Central memory CD4-positive, alpha-beta T cell (primary cell): ENCODE measurements around the gene HECTD1.
"Not testable (repeated sequence)": the region's sequence is repeated elsewhere in the genome, so short reads cannot be mapped to it uniquely, and the experiment has no call there.

Source experiments
- DNase-seq: peaks from one replicate; pipeline ENCODE4 v3.0.0; 2022

The HECTD1 gene

DNA sequence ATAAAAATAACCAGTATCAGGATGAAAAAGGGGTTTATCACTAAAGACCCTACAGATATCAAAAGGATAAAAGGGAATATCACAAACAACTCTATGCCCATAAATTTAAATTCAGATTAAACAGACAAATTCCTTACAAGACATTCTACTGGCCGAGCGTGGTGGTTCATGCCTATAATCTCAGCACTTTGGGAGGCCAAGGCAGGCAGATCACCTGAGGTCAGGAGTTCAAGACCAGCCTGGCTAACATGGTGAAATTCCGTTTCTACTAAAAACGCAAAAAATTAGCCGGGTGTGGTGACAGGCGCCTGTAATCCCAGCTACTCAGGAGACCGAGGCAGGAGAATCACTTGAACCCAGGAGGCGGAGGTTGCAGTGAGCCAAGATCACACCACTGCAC lies 15.0 kb downstream of the HECTD1 start:
- DNase-seq, result not testable (repeated sequence)

DNA sequence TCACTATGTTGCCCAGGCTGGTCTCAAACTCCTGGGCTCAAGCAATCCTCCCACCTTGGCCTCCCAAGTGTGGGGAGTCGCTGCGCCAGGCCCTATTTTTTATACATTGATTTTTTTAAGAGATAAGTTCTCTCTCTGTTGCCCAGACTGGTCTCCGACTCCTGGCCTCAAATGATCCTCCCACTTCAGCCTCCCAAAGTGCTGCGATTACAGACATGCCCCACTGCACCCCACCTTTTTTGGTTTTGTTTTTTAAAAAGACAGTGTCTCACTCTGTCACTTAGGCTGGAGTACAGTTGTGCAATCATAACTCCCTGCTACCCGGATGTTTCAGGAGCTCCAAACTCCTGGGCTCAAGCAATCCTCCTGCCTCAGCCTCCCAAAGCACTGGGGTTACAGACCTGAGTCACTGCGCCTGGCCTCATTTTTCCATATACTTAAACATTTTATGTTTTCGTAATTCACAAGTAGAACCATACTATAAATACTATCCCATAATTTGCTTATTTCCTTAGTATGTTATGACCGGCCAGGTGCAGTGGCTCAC lies 16.8 kb downstream of the HECTD1 start:
- DNase-seq, result no peak

DNA sequence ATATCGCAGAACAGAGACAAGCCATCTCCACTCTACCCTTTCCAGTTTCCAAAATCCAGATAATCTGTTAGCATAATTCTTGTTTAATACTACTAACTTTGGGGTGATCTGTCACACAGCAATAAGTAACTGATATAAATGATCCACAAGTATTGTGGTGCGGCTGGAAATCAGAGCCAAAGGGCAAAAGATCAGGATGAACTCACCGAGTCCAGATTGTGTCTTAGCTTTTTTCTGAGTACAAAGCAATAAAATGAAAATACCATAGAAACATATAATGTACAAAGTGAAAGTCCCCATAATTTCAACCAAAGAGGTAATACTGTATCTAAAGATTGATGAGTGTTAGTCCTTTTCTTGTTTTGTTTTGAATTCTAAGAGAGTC lies 17.4 kb downstream of the HECTD1 start:
- no peak for DNase-seq

DNA sequence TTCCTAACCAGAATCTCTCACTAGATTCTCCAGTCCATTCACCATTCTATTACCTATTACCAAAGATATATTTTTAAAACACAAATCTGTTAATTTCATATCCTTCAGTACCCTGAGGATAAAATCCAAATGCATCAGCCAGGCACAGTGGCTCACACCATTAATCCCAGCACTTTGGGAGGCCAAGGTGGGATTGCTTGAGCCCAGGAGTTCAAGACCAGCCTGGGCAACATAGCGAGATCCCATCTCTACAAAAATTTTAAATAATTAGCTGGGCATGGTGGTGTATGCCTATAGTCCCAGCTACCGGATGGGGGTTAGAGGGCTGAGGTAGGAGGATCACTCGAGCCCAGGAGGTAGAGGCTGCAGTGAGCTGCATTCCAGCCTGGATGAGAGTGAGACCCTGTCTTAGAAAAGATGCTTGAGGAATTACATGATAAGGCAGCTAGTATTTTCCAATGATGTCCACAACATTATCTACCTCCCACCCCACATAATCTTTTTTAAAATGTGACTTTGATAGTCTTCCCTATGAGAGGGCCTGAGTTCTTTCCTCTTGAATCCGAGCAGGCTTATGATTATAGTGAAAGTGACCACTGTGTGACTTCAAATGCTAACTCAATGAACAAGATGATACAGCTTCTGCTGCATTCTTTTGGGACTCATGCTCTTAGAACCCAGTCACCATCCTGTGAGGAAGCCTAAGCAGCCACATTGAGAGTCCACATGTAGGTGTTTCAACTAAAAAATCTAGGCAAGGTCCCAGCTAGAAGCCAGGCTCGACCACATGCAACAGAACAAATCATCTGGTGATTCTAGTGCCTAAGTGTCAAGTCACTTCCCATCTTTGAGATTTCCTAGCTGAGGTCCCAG lies 18.0 kb downstream of the HECTD1 start:
- DNase-seq, result no peak

DNA sequence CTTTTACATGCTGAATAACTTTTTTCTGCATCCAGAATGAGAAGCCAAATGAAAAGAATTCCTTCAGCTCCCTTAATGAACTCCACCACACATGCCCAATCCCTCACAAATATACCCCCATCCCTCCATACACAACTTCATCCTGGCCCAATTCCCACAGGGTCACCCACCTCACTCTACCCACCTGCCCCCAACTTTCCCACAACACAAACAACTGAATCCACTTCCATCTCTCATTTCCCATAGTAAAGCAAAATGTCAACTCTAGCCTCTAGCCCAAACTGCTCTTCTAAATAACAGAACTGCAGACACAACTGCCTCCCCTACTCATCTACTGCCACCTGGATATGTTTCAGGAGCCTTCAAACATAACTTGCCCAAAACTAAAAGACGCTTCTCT lies 18.8 kb downstream of the HECTD1 start:
- DNase-seq, result no peak

DNA sequence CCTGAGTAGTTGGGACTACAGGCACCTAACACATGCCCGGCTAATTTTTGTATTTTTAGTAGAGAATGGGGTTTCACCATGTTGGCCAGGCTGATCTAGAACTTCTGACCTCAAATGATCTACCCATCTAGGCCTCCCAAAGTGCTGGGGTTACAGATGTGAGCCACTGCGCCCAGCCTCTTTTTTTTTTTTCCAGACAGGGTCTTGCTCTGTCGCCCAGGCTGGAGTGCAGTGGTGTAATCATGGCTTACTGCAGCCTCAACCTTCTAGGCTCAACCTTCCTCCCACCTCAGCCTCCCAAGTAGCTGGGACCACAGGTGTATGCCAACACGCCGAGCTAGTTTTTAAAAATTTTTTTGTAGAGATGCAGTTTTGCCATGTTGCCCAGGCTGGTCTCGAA lies 25.6 kb downstream of the HECTD1 start:
- not testable (repeated sequence) for DNase-seq

DNA sequence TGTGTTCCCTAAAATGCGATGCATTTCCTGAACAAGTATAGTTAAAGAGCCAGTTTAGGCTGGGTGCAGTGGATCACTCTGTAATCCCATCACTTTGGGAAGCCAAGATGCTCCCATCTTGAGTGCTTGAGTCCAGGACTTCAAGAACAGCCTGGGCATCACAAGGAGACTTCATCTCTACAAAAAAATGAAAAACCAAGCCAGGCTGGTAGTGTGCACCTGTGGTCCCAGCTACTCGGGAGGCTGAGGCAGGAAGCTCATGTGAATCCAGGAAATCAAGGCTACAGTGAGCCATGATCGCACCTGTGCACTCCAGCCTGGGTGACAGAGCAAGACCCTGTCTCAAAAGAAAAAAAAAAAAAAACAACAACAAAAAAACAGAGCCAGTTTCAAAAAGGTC lies 26.3 kb downstream of the HECTD1 start:
- DNase-seq, result no peak

DNA sequence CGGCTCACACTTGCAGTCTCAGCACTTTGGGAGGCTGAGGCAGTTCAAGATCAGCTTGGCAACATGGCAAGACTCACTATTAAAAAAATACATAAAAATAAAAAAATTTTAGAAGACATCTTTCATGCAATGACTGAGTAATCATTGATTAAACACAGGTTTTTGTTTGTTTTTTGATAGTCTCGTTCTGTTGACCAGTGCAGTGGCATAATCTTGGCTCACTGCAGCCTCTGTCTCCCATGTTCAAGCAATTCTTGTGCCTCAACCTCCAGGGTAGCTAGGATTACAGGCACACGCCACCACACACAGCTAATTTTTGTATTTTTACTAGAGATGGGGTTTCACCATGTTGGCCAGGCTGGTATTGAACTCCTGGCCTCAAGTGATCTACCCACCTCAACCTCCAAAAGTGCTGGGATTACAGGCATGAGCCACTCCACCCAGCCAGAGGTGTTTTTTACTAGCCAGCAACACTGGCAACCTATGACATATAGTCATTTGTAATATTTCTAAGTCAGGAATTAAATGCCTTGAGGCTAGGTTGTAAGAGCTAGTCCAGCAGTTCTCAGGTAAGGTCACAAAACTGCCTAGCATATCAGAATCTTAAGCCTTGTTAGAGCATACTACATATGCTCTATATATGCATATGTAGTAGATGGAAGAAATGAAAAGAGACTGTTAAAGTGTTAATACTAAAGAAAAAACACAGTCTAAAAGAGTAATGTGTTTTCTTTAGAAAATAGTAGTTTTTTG lies 27.1 kb downstream of the HECTD1 start:
- DNase-seq, result no peak

DNA sequence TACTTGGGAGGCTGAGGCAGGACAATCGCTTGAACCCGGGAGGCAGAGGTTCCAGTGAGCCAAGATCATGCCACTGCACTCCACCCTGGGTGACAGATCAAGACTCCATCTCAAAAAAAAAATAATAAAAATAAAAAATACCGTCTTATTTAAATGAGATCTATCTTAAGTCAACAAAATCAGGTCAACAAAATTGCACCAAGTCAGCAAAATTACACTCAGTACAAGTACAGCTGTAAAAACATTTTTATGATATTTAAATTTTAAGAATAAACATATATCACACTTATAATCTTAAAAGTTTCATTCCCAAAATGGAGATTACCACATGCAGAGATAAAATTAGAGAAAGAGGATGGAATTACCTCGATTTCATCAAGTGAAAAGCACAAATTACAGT lies 33.2 kb downstream of the HECTD1 start:
- no peak for DNase-seq

DNA sequence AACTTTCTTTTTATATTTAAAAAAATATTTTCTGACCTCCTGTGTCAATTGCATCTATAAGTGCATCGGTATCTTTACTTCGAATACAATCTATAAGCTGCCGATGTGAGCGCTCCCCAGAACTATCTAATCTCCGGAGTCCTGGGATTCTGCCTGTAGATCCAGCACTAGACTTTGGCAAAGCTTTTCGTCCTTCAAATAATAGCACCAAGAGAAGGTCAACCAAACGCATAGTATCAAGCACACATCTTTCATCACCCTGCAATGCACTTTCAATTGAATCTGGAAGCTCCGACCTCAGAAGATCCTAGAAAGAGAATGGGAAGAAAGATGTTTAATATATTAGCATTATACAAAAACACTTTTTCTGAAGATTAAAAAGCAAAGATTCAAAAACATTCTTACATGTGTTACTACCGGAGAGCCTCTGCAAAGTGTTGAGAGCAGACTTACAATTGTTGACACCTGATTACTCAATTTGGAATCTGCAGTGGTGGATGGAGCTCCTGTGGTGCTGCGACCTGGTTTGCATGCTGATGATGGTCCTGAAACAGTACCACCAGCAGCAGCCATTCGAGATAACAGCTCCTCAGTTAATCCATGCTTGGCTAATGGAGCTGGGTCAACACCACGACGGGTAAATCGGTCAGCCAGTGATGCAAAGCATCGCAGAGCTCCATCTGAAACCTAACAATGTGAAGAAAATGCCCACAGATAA lies 34.3 kb downstream of the HECTD1 start:
- no peak for DNase-seq

DNA sequence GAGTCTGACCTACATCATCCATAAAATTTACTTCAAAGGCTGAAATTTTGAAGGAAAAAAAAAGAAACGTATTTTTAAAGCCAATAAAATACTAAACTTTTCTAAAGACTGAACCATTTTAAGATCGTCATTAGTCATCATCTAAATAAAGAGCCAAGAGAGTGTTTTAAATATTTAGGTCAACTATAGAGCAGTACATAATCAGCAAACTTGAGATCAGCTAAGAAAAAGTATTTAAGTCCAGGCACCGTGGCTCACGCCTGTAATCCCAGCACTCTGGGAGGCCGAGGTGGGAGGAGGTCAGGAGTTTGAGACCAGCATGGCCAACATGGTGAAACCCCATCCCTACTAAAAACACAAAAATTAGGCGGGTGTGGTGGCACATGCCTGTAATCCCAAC lies 35.5 kb downstream of the HECTD1 start:
- DNase-seq, result no peak

DNA sequence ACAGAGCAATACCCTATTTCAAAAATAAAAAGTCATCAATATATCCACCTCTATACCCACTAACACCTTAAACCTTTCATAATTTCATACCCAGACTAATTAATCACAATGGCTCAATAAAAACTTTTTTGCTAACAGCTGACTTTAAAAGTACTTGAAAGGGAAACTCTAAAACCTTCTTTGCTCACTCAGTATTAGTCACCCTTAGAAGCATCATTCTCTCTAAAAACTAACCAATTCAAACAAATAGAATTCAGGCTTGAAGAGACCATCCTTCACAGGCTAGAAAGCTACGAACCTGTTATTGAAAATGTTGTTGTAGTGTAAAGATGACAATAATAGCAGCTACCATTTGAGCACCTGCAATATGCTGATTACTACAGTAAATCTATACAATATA lies 37.2 kb downstream of the HECTD1 start:
- DNase-seq, result no peak

DNA sequence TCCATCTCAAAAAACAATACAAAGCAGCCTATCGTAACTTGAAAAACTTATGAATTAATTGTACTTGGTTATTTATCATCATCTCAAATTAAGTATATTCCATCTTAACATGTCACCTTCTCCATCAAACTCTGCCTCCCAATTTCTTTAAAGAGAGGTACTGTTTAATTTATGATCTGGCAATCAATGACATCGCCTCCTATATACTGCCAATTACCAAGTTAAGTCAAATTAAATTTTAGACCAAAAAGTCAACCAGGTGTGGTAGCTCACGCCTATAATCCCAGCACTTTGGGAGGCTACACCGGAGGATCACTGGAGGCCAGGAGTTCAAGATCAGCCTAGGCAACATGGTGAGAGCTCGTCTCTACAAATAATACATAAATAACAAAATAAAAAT lies 37.7 kb downstream of the HECTD1 start:
- DNase-seq, result no peak

DNA sequence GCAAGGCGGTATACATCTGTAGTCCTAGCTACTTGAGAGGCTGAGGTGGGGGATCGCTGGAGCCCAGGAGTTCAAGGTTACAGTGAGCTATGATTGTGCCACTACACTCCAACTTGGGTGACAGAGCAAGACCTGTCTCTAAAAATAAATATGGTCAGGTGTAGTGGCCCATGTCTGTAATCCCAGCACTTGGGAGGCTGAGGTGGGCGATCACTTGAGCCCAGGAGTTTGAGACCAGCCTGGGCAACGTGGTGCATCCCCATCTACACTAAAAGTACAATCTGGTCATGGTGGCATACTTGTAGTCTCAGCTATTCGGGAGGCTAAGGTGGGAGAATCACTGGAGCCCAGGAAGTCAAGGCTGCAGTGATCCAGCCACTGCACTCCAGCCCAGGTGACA lies 40.6 kb downstream of the HECTD1 start:
- no peak for DNase-seq

DNA sequence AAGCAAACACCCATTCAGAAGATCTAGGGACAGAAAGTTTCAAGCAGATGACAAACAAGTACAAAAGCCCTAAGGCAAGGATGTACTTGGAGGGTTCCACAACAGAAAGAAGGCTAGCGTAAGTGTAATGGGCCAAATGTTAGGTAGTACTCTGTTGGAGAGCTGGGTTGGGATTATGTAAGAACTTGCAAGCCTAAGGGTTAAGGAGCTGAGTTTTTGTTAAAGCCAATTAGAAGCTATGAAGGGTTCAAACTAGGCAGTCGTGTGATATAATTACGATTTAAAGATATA lies 41.4 kb downstream of the HECTD1 start:
- no peak for DNase-seq

DNA sequence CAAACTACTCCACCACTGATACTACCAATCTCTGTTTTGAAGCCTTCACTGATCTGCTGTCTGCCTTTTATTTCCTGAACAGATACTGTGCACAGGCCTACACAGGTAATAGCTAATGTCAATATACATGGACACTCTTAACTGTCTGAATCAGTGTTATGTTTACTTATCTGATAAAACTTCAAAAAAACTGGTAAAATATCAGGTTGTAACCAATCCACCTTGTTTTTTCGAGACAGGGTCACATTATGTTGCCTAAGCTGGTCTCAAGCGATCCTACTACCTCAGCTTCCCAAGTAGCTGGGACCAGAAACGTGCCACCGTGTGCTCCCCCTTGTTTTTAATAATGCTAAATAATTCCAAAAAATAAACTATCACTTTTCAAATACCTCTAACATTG lies 43.5 kb downstream of the HECTD1 start:
- DNase-seq, result no peak

DNA sequence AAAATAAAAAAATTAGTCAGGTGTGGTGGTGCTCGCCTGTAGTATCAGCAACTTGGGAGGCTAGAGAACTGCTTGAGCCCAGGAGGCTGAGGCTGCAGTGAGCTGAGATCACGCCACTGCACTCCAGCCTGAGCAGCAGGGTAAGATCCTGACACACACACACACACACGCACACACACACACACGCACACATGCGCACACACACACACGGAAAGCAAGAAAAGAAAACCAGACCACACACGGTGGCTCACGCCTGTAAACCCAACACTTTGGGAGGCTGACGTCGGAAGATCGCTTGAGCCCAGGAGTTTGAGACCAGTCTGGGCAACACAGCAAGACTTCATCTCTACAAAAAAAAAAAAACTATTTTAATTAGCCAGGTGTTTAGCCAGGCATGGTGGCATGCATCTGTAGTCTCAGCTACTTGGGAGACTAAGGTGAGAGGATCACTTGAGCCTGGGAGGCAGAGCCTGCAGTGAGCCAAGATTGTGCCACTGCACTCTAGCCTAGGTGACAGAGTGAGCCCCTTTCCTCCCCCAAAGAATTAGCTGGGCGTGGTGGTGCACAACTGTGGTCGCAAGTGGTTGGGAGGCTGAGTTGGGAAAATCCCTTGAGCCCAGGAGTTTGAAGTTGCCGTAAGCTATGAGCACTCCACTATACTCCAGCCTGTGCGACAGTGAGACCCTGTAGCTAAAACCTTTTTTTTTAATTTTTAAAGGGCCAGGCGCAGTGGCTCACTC lies 44.5 kb downstream of the HECTD1 start:
- no peak for DNase-seq

DNA sequence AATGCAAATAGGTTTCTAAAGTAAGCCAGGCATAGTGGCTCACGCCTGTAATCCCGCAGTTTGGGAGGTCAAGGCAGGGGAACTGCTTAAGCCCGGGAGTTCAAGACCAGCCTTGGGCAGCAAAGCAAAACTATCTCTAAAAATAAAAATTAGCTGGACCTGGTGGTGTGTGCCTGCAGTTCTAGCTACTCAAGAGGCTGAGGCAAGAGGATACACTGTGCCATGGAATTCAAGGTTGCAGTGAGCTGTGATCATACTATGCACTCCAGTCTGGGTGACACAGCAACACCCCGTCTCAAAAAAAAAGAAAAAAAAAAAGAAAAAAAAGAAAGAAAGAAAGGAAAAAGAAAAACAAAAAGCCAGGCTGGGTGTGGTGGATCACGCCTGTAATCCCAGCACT lies 46.3 kb downstream of the HECTD1 start:
- no peak for DNase-seq

DNA sequence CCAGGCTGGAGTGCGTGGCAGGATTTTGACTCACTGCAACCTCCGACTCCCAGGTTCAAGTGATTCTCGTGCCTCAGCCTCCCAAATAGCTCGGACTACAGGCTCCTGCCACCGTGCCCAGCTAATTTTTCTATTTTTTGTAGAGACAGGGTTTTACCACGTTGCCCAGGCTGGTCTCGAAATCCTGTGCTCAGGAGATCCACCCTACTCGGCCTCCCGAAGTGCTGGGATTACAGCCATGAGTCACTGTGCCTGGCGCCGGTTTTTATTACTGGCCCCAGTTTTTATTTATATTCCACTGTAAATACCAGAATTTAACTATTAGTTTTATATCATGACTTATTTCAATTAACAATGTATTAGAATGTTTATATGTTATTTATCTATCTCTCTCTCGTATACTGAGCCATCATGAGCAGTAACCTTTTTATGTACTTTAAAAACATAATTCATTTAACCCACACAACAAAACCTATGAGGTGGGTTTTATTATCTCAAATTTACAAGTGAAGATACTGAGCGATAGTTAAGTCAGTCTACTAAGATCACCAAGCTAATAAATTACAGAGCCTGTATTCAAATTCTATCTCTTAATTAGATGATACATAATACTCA lies 47.8 kb downstream of the HECTD1 start:
- DNase-seq, result no peak

DNA sequence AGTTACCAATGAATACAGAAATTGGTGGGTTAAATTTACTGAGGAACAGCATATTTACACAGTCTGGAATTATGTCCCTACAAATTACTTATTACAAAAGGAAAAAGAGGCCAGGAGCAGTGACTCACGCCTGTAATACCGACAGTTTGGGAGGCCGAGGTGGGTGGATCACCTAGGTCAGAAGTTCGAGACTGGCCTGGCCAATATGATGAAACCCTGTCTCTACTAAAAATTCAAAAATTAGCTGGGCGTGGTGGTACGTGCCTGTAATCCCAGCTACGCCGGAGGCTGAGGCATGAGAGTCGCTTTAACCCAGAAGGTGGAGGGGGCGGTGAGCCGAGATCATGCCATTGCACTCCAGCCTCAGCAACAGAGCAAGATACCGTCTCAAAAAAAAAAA lies 52.6 kb downstream of the HECTD1 start:
- DNase-seq, result no peak

DNA sequence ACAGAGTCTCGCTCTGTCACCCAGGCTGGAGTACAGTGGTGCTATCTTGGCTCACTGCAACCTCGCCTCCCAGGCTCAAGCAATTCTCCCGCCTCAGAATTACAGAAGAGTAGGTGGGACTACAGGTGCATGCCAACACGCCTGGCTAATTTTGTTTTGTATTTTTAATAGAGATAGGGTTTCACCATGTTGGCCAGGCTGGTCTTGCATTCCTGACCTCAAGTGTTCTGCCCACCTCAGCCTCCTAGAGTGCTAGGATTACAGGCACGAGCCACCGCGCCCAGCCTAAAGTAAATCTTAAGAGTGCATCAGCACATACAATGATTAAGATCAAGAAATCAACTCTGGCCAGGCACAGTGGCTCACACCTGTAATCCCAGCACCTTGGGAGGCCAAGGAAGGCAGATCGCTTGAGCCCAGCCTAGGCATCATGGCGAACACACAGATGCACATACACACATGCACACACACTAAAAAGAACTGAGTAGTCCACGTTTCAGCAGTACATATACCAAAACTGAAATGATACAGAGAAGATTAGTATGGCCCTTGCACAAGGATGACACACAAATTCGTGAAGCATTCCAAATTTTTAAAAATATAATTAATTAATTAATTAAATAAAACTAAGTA lies 65.0 kb downstream of the HECTD1 start:
- DNase-seq, result no peak

DNA sequence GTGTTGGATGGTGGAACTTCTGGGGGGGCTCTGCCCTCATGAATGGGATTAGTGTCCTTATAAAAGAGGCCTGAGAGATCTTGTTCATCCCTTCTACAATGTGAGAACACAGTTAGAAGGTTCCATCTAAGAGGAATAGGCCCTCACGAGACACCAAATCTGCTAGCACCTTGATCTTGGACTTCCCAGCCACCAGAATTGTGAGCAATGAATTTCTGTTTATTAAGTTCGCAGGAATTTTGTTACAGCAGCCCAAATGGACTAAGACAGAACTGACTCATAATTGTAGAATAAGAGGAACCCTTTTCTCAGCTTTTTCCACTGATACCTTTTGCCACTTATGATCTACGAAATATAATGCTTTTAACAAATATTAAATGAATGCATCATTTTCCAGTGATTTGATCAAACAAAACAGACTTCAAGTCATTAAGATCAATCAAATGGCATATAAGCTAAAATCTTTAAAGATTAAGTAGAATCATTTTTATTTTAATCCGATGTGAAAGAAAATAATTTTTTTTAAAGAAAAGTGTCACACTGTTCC lies 68.2 kb downstream of the HECTD1 start:
- DNase-seq, result no peak
